Hindlimb muscle (tissue), 1 donor: ENCODE results near the gene C6orf163. TPM values are rescaled to one million over a fixed set of nuclear protein-coding genes. Genes with fewer than 3 reads are reported as not detected.

Experiments
- DNase-seq: peaks from one replicate; pipeline ENCODE4 v3.0.0-alpha.2; 2013
- polyA plus RNA-seq: library from polyadenylated mRNA; unstranded; fragments of 120-200 nt; gene quantifications from one replicate; pipeline ENCODE4 v1.2.1, GENCODE V29; 2013; ENCODE audit not compliant: insufficient read length

C6orf163 gene
- polyA plus RNA-seq, 1 donor = 2.0 TPM

DNA sequence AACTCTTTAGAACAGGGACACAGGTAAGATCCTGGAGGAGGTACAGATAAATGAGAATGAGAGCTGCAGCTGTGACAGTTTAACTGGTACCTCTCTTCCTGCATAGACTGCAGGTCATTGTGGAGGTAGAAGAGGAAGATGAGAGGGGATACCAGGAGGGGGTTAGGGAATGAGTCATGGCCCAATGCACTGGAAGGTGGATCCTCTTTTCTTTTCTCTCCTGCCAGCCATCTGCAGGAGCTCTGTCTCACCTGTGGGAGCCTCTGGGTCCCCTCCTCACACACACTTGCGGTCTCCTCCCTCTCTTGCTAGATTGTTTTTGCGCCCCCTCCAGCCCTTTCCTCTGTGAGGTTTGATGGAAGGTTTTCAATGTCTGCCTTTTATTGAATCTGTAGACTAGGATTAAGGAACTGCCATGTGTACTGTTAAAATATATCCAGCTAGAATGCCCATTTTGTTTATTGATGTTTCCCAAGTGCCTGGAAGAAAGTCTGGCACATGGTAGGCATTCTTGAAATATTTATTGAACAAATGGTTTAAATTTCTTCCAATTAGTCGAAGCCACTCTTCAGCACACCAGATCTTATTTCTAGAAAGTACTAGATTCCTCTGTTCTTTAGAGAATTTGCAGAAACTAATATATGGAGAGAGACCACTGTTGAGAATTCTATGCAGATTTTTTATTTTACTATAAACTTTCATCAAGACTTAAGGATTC is 13.0 kb downstream of the C6orf163 start:
- no peak for DNase-seq

GRCh38 chr6:87364602-87365252 is 20.1 kb downstream of the C6orf163 start:
- DNase-seq = no peak

- no peak for DNase-seq
Measured at GRCh38 chr6:87366072-87366827, 21.6 kb downstream of the C6orf163 start.

DNA sequence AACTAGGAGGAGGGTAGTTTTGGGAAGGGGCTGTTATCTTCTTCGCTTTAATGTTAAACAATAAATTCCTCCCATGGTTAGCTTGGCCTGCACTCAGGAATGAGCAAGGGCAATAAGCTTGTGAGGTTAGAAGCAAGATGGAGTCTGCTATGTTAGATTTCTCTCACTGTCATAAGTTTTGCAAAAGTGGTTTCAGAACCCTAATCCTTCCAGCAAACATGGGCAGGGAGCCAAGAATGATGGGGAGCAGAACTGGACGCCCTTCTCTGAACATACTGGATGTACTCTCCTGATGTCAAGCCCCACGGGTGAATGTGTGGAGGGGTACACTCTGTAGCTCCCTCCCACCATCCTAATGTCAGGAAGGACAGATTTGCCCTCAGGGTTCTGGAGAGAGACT is 22.3 kb downstream of the C6orf163 start:
- DNase-seq = no peak

- DNase-seq = no peak
Measured at GRCh38 chr6:87373377-87373776, 28.8 kb downstream of the C6orf163 start.

GRCh38 chr6:87375315-87375714 is 30.7 kb downstream of the C6orf163 start:
- DNase-seq = no peak

DNA sequence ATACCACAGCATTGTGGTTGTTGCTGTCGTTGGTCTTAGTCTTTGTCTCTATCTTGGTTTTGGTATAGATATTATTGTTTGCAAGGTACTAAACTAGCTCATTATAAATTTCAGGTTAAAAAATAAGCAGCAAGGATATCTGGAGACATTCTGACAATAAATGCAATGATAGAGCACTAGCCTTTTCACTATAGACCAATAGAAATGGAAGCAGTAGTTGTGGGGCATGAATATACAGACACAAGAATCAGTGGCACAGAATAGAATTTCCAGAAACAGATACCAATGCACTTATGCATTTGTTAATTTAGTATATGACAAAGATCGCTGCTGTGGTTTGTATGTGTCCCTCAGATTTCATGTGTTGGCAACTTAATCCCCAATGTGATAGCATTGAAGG is 32.0 kb downstream of the C6orf163 start:
- no peak for DNase-seq

DNA sequence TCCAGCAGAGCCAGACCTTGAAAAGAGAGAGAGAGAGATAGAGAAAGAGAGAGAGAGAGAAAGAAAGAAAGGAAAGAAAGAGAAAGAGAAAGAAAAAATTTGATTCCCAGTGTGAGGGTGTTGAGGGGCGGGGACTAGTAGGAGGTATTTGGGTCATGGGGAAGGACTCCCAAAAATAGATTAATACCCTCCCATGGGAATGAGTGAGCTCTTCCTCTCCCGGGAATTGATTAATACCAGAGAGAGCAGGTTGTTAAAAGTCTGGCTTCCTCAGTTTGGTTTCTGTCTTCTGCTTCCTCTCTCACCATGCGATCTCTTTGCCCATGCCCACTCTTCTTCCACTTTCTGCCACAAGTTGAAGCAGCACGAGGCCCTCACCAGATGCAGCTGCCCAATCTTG is 34.3 kb downstream of the C6orf163 start:
- no peak for DNase-seq

DNA sequence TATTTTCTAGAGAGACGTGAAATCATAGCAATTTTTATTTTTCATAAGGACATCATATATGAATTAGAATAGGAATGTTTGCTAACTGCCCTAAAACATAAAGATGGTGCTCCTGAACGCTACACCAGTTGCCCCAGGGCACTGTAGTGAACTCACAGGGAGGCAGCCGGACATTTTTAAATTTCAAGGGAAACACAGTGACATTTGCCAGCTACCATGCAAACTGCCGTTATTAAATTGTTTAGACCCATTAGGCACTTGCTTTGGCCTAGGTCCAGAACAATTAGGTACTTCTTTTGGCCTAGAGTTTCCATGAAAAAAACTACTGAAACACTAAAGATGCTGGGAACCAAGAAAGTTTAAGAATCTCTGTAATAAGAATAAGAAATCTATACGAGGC is 38.2 kb downstream of the C6orf163 start:
- DNase-seq = no peak

GRCh38 chr6:87384038-87384437 is 39.4 kb downstream of the C6orf163 start:
- no peak for DNase-seq

- no peak for DNase-seq
Measured at GRCh38 chr6:87384449-87384848, 39.8 kb downstream of the C6orf163 start.

GRCh38 chr6:87391334-87391733 is 46.7 kb downstream of the C6orf163 start:
- DNase-seq = no peak

DNA sequence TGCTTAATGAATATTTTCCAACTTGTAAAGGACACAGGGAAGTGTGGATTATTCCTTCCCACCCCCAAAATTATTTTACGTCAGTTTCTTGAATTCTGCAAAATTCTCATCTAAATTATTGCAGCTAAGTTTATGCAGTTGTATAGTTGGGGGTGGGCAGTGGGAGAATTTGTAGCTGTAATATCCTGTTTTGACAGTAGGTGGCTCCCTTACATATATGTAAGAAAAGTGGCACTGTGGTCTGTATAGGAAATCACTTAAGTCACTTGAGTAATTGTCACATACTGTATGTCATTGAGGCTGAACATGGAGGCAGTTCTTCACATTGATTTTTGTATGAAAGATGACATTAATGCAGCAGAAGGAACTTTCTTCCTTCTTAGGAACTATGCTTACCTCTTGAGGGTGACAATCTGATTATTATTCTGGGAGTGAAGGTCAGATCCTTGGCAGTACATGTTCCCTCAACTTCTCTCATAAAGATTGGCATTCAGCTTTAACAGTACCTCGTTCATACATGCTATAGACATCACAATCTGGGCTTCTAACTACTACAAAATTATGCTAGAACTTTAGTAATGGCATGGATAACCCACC is 48.5 kb downstream of the C6orf163 start:
- DNase-seq = peak; percentile 55

DNA sequence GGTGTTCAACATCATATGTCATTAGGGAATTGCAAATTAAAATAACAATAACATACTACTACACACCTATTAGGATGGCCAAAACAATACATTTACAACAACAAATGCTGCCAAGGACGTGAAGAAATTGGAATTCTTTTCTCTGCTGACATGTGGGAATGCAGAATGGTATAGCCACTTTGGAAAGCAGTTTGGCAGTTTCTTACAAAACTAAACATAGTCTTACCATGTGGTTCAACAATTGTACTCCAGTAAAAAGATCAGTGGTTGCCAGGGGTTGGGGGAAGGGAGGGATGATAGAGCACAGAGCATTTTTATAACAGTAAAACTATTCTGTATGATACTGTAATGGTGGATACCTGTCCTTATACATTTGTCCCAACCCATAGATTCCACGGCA is 50.8 kb downstream of the C6orf163 start:
- DNase-seq = no peak

GRCh38 chr6:87396595-87397392 is 52.2 kb downstream of the C6orf163 start:
- no peak for DNase-seq

DNA sequence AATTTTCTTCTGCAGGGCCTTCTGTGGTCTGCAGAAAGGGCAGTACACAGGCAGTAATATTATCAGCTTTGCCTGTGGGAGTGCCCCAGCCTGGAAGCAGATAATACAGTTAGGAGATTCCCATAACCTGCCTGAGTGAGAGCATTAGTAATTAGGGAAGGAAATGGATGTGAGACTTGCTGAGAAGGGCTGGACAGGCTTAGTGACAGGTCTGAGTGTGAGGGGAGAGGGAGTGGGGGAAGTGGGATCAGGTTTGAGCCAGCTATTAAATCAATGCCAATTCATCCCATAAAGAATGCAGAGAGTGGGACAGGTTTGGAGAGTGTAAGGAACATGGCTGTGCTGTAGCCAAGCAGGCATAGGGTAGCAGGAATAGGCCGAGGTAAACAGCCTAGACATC is 53.0 kb downstream of the C6orf163 start:
- no peak for DNase-seq

- no peak for DNase-seq
Measured at GRCh38 chr6:87401832-87402231, 57.2 kb downstream of the C6orf163 start.

GRCh38 chr6:87407561-87407900 is 62.9 kb downstream of the C6orf163 start:
- DNase-seq = no peak

- DNase-seq = peak; percentile 80
Measured at GRCh38 chr6:87407901-87408720, 63.5 kb downstream of the C6orf163 start, which contains the start of gene CFAP206. Gene CFAP206 (plus strand): TSS chr6:87407972. CDS start chr6:87409840, 1,868 bp downstream.

DNA sequence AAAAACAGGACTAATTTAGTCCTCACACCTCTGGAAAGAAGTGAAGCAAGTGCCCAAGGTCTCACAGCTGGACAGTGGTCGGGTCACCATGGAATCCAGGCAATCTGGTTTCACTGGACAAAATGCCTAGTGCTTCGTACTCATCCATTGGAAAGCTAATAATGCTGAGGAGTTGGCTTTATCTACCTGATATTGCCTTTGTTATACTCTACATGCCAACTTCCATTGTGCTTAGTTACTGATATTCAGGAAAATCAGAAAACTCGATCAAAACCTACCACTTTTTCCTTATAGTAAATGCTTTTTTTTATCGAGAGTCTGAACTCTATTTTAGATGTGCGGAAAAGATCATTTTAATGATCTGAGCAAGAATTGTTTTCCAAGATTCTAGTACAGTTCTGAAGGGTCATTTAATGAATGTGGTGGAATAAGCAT is 64.1 kb downstream of the C6orf163 start:
- DNase-seq = no peak
